Stimulated activated CD4-positive, alpha-beta T cell treated with anti-CD3 and anti-CD28 coated beads, TNF-alpha, amount 100 ng/mL, for 4 hours (primary cell): ENCODE data around the gene ABI2.
"Not testable (repeated sequence)": the region's sequence is repeated elsewhere in the genome, so short reads cannot be mapped to it uniquely, and the experiment has no call there.

Experiments
- DNase-seq, 3 experiments: peaks; one replicate each; pipeline ENCODE4 v3.0.0-alpha.2; 2020; ENCODE audit warnings: low read depth in 3 of 3

ABI2 gene

DNA sequence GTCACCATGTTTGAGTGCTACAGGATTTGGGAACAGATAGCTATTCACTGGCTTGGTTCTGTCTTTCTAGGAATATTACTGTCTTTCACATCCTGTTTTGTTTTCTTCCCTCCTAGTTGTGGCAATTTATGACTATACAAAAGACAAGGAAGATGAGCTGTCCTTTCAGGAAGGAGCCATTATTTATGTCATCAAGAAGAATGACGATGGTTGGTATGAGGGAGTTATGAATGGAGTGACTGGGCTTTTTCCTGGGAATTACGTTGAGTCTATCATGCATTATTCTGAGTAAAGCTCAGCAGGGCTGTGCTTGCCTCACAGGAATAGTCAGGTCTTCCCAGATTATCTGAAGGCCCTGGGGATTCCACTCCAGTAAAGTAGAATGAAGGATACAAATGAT lies 98.9 kb downstream of the ABI2 start:
- DNase-seq = no peak

DNA sequence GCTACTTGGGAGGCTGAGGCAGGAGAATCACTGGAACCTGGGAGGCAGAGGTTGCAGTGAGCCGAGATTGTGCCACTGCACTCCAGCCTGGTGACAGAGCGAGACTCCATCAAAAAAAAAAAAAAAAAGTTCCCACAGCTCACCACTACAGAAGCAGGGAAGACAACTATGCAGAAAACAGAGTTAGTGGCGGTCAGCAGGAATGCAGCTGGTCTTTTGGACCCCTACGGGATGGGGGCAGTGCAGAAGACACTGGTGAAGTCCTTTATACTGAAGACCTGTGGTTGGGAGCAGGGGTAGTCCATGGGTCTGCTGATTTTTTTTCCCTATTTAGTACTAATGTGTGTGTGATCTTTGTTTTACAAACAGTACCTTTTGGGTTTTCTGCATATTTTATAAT lies 101.4 kb downstream of the ABI2 start:
- not testable (repeated sequence) for DNase-seq

DNA sequence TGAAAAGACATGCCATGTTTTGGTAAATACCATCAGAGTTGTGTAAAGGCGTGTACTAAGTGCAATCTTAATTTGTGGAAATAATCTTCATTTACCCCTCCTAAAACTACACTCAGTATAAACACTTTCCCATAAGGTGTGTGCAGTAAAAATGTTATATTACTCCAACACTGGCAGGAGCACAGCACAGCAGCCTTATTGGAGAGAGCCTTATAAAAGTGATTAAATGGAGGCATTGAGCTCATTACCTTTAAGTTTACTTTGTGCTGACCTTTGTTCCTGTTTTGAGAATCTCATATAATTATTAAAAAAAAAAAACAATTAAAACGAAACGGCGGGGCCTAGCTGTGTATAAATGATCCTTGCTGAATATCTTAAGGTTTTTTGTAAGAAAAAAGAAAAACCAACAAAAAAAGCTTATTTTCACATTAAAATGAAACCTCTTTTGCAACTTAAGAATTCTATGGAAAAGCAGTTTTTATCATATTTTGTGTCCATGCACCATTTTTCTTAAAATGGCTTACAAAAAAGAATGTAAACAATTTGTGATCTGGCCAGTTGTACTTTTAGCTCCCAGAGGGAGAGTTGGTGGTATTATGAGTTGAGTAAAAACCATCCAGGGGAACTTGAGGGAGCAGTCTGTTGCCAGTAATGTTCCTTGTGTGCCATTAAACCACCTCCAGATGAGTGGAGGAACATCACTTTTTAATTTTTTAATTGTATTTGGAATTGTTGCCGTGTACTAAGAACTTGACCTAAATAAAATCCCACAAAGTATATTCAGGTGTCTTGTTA lies 103.4 kb downstream of the ABI2 start:
- DNase-seq = no peak

DNA sequence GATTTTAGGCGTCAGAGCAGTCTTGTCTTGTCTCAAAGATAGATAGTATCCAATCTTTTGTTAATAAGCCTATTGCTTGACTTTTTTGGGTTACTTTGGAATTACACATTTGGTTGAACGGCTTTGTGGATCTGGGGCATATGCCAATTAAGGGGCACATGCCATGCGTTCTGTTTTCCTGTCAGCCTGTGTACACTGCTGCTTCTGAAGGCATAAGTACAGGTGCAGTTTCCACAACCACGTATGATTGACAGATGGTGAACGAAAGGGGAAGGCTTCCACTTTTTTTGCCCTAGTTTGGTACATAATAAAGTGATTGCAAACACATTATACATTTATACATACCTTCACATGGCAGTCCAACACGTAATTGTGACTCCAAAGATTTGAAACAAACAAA lies 104.6 kb downstream of the ABI2 start:
- DNase-seq = no peak

DNA sequence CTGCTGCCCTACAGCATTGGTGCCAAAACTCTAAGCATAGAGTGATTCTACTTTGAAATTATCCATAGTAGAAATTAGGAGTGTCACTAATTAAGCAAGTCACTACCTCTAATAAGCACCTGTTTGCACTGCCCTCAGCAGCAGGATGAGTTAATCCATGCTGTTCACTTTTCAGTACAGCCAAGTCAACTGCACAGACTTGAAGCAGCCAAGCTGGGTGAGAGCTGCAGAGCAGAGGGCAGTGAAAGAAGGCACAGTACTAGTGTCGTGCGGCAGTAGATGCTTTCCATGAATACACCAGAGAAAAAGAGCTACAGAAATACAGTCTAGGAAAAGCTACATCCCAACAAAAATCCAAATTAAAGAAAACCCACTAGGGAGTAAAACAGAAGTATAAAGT lies 108.3 kb downstream of the ABI2 start:
- DNase-seq = no peak

DNA sequence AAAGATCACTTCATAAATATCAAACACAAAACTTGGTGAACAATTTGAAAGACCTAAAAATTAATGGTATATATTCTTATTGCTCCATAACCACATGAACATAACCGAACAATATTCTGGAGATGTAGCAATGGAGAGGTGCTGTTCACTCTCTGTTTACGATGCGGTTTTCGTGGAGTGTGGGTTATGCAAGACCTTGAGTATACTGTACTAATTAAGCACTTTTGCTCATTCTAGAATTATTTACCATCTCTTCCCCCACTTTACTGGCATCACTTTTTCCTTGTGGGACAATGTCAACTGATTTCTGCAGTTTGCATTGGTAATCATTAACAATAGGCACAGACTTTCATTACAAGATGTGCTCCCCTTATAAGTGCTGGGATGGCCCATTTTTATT lies 109.3 kb downstream of the ABI2 start:
- no peak for DNase-seq

DNA sequence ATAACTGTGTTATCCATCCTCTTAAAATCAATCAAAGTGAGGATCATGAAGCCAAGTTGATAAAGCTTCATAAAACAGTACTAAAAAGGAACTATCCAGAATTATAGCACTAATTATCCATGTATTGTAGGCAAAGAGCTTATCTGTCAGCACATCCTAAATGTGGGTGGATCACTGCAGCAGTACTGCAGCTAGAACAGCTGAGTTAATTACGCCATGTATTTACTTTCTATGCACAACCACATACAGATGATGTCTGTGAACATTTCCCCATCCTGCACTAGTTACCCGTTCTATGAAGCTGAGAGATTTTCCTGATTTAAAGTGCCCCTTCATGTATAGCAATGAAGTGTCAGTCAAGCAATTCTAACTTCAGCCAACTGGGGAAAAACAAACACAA lies 110.3 kb downstream of the ABI2 start:
- DNase-seq = no peak

DNA sequence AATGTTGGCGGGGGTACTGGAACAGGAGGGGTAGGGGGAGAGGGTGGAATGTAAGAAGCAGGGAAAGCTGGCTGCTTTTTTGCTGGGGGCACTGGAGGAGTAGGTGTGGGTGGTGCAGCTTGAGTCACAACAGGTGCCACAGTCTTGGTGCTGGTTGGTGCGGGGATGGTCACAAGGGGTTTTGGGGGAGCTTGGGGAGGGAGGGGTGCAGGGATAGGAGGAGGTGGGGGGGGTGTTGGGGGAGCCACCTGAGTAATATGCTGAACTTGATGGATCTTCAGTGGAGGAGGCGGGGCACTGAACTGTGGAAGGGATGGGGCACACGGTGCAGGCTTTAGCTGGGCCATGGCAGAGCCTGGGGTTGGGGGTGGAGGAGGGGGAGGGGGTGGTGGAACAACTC lies 112.5 kb downstream of the ABI2 start:
- no peak for DNase-seq

DNA sequence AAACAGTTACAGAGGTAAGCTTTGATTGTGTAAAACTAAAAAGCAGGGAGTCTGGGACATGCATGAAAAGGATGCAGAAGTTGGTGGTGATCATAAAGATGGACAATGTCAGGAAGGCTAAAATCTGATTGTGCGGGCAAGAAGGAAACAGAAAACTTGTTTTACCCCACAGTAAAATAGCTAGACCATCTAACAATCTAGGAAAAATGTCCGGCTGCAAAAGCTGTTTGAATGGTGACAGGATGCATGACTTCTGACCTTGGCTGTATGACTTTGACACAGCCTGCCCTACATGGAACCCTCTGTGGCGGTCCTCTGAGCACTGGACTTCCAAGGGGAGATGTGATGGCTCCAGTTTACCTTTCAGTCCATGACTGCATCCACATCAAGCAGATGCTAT lies 113.3 kb downstream of the ABI2 start:
- DNase-seq = no peak

DNA sequence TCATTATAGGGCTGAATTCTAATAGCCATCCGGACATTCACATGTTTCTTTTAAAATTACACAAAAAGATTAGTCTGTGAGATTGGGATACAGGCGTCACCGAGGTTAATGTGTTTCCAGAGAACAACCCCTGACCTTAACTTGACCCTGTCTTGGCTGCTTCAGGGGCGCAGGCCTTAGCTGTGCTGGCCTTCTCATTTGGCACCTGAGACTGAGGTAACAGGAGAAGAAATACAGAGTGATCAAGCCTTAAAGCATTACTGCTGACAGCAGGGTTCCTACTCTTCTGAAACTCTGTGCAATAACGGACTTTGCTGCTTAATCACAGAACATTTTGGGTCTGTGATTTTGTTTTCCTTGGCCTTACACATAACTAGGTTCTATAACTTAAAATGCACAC lies 114.3 kb downstream of the ABI2 start:
- DNase-seq = no peak

DNA sequence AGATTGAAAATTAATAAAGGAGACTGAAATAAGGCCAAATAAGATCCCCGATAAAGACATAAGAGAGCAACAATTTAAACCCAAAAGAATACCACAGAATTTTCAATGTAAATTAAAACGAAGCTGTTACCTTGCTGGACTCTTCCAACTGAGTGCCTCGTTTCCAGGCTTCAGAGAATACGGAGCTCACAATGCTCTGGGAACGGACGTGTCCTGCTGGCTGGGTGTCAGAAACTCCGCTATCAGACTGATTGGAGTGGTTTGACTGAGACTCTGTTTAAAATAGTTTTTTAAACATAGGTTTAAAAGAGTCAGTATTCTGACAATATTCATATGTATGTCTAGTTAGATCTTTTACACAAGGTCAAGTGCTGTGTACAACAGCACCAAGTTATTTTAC lies 116.5 kb downstream of the ABI2 start:
- no peak for DNase-seq

DNA sequence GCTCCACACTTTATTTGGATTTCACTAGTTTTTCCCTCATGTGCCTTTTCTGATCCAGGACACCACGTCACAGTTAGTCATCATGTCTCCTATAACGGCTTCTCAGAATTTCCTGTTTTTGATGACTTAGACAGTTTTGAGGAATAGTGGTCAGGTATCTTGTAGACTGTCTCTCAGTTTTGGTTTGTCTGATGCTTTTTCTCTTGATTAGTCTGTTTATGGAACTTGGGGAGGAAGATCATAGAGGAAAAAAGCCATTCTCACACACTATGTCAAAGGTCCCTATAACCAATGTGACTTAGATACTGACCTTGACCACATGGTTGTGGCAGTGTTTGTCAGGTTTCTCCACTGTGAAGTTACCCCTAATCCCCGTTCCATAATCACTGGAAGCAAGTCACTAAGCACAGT lies 117.9 kb downstream of the ABI2 start:
- DNase-seq = no peak

DNA sequence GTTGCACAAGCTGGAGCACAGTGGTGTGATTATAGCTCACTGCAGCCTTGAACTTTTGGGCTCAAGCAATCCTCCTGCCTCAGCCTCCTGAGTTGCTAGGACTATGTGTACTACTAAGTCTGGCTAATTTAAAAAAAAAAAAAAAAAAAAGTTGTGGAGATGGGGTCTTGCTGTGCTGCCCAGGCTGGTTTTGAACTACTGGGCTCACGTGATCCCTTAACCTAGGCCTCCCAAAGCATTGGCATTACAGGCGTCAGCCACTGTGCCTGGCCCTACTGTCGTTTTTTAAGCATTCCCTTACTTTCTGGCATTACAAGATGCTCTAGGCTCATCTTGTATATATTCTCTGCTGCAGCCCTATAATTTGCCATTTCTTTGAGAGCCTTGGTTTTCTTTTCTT lies 118.6 kb downstream of the ABI2 start:
- no peak for DNase-seq

DNA sequence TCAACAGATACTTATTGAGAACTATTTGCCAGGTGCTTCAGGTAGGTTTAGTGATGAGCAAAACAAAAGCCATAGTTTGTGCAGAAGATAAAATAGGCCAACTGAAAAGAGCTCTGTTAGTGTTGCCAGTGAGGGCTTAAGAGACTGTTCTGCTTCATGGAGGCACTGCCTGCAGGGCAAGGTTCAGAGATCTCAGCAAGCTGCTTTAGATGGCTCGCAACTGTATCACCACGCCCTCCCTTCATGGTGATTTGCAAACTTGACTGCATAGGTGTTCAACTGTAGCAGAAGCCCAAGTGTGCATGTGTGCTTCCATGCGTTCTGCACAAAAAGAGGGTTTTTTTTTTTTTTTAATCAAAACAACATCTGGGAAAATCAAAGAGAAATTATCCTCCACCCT lies 122.4 kb downstream of the ABI2 start:
- no peak for DNase-seq

DNA sequence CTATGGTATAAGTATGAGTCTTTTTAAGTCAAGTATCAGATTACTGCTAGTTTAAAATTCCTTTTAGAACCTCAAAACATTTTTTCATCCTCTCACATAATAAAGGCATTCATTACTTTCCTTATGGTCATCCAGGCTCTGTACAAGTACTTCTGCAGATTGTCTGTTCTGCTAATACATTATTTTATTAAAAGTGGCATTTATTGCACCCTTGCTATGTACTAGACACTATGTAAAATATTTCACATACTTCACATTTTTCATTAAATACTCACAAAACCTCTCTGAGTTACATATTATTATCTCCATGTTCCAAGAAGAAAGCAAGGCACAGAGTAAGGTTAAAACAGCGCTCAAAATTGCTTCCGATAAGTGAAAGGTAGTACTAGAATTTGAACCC lies 122.8 kb downstream of the ABI2 start:
- no peak for DNase-seq

DNA sequence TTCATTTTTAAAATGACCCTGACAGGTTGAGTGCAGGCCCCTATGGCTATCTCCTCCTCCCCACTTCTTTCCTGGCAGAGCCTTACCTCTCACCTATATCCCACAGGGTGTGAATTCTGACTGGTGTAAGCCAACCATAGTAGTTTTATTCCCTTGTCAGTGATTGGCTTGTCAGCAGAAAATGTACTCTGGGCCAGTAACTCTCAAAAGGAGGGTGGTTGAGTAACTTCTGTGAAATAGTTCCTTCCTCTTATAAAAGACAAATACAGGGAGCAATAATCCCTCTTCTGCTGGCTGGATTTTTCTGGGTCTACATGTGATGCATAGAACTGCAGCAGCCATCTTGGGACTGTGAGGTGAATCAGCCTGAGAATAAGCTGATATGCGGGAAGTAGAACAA lies 123.5 kb downstream of the ABI2 start:
- no peak for DNase-seq

DNA sequence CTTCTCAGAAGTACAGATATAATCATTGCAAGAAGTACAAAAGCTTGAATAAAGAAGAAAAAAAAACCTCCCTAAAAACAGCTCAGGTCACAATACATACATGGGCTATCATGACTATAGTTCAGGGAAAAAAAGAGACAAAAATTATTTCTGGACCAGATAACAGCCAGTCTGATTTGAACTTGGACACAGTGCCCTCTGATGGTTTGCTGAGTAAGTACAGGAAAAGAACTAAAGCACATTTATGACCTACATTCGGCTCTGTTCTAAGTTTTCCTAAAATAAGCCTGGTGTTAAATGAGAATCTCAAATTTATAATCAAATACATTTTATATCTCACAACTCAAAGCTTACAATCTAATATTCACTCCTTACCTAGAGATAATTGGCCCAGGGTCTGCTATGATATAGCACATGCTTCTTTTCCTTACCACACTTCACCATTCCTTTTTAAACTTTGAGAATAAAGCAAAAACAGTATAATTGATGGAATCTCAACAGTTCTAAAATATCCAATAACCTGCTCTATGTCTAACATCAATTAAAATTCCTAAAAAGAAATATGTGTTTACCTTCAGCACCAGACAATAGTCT lies 125.8 kb downstream of the ABI2 start:
- DNase-seq = no peak

DNA sequence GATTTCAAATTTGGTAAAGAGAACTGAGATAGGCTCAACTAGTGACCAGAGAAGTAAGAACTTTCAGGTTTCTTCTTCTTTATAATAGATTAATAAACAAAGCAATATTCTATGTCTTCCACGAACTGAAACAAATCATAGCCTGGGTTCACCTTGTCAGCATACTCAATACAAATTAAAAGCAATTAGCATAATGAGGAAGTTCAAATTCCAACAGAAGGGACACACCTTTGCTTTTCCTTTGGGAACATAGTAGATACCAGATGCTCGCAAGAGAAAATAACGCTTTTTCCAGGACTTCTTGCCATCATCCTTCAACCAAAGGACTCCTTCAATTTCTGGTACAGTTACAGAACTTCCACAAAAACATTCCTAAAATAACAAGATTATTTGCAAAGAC lies 127.0 kb downstream of the ABI2 start:
- DNase-seq = no peak

DNA sequence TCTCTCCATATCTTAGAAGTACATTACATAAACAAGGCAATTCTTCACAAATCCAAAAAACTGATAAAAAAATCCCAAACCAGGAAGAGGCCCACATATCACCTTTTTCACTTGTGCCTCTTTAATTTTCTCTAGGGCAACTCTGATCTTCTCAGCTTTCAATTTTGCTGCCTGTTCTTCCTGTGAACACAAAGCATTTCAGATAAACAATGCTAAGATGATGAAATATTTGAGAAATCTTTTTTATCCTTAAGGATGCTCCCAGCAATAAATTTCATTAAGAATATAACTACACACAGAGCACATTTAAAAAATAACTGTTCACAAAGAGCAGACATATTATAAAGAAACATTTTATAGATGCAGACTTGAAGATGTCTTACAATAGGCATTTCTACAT lies 133.6 kb downstream of the ABI2 start:
- DNase-seq = no peak

DNA sequence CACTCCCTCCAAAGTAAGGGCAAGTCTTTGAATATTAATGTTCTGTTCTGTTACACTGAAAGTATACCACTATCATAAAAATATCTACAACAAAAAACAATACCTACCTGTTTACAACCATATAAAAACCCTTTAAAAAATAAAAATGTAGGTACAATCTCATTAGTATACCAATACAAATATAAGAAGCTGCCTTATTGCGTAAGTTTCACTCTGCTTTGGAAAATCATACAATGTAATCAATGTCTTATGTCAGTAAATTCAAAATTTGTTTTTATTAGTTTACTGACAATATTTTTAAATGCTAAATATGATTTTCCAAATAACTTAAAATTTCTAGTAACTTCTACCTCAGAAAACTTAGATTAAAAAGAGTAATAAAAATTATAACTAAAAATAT lies 134.1 kb downstream of the ABI2 start:
- no peak for DNase-seq

DNA sequence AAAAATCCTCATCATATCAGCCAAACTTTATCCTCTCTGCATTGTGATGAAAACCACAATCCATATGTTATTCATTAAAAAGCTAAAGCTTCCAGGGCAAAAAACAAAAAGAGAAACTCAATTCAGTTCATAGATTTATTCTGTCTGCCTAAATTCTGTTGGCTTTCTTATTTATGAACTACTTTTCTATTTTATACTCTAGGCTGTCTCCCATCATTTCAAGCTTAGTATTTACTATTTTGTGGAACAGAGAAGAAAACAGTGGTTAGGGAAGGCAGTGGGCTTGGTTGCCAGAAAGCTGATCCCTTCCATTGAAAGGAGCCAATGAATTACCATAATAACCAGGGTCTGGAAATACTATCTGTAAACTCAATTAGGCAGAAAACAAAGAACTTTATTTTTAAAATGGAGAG lies 135.1 kb downstream of the ABI2 start:
- DNase-seq = no peak

DNA sequence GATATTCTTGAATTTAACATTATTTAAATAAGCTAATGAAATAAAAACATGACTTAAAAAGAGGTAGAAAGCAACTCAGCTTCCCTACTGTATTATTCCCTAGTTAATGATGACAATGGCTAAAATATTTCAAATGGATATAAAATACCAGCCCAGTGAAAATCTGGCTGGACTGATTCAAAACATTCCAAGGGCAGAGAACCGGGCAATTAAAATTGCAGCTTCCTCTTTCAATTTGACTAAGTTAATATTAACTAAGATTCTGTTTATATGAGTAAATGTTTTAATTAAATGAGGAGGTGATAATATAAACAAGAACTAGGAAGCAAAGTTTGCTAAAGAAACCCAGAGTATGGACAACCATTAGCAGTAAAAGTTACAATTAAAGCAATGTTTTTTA lies 141.4 kb downstream of the ABI2 start:
- DNase-seq = no peak

DNA sequence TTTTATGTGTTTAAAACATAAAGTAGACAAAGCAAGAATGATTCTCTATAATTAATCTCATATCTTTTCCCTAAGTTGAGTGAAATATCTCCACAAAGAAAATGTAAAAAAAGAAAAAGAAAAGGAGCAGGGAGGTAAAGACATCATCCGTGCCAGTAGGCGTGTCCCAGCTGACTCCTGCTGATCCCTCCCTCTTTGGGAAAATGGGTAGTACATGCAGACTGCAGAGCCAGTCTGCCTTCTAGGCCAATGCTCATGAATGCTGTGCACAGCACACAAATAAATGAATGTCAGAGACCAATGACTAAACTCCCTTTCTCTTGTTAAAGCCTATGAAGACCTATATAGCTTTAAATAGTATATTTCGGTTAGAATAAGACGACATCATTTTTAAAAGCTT lies 142.2 kb downstream of the ABI2 start:
- DNase-seq = no peak

DNA sequence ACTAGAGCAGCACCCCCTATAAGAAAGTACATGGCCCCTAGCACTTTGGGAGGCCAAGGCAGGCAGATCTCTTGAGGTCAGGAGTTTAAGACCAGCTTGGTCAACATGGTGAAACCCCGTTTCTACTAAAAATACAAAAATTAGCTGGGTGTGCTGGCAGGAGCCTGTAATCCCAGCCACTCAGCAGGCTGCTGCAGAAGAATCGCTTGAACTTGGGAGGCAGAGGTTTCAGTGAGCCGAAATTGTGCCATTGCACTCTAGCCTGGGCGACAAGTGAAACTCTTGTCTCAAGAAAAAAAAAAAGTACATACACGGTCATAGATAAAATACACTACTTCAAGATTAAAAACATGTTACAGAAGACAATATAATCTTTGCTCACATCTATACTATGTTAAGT lies 143.1 kb downstream of the ABI2 start:
- no peak for DNase-seq
